Amygdala (tissue), 56 donors: ENCODE results near the gene OR6B3.

Experiments
- DNase-seq, 56 donors: peaks; one replicate each; lab custom pipeline; 2025; lab: John Stamatoyannopoulos, UW

Gene OR6B3

GRCh38 chr2:240053173-240054155 is at the start of gene OR6B3:
Gene OR6B3, minus strand, starts transcription at chr2:240053521.
- DNase-seq: no peak

GRCh38 chr2:240098349-240098748 is 45.0 kb upstream of the OR6B3 start:
- DNase-seq: no peak

DNA sequence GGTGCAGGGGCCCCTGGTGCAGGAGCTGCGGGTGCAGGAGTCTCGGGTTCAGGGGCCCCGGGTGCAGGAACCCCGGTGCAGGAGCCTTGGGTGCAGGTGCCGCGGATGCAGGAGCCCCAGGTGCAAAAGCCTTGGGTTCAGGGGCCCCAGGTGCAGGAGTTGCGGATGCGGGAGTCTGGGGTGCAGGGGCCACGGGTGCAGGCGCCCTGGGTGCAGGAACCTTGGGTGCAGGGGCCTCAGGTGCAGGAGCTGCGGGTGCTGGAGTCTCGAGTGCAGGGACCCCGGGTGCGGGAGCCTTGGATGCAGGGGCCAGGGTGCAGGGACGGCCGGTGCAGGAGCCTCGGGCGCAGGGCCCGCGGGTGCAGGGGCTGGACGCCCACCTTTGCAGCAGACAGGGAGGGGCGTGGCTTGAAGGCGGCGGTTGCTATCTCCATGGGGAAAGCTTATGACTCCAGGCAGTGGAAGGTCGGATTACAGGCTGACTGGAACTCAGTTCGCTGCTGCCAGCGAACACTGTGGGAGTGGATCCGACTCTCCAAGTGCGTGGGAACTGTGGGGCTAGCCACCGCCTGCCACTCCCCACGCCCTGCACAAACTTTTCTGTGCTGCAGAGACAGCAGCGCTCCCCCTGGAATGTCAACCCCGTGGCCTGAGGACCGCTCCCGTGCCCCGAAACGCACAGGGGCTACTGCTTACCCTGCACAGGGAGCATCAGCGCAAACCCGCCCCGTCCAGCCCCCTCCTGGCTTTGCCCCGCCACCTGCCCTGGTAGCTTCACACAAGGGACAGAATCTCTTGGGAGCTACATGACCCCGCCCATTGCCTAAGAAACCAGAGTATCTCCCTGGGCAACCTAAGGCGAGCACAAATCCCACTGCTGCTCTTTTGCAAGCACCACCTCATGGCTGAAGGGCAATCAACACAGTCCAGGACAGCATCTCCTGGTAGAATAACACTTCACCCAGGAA is 42.5 kb upstream of the OR6B3 start:
- DNase-seq: no peak

- DNase-seq: no peak
These were observed 36.0 kb upstream of the OR6B3 start for GRCh38 chr2:240089306-240089705.

DNA sequence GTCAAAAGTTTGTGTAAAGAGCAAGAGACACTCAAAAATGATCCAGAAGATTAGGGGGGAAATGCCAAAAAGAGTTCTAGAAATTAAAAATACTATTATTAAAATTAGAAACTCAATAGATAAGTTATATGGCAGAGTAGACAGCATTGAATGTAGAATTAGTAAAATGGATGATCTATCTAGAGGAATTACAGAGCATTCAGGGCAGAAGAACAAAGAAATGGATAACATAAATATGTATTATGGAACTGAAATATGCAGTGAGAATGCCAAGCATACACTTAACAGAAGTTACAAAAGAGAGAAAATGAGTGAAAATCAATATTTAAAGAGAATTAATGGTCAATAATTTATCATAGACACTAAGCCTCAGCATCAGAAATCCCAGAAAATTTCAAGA is 33.2 kb upstream of the OR6B3 start:
- DNase-seq: no peak

DNA sequence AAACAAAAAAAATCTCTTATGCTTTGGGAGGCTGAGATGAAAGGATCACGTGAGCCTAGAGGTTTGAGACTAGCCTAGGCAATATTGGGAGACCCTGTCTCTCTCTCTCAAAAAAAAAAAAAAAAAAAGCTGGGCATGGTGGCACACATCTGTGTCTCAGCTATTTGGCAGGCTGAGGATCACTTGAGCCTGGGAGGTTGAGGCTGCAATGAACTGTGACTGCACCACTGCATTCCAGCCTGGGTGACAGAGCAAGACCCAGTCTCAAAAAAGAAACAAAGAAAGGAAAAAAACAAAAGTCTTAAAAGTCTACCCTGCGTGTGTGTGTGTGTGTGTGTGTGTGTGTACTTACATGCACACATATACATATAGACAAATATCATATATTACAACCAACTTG is 25.3 kb upstream of the OR6B3 start:
- DNase-seq: no peak

GRCh38 chr2:240077442-240077841 is 24.1 kb upstream of the OR6B3 start:
- no peak for DNase-seq

DNA sequence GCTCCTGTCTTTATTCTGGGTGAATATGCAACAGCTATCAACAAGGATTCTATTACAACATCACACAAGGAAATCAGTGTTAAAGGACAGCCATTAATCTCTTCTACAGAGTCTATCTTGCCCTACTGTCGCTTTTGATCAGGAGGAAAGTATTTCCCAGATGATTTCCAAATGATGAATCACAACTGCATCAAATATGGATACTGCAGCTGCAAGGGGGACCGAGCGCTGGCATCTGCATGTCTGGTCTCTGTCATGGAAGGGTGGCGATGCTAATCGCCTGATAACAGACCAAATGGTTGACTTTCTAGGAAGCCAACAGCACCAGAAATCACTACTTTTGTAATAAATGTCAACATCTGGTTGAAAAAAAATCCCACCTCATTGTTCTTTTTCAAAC is 21.2 kb upstream of the OR6B3 start:
- DNase-seq: no peak

DNA sequence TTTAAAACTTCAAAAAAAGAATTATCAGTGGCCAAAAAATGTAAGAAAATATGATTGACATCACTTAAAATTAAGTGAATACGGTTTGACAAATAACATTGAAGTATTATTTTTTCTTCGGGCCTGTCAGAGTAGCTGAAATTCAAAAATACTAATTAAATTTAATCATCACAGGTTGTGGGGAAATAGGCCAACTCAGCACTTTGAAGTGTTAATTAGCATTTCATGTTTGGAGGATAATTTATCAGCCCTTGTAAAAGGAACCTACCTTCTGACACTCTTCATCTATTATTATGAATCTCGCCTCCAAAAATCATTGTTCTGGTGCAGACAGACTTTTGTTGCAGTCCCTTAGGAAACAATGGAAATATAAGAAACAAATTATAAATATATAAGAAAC is 17.6 kb upstream of the OR6B3 start:
- no peak for DNase-seq

GRCh38 chr2:240069829-240070228 is 16.5 kb upstream of the OR6B3 start:
- DNase-seq: no peak

- no peak for DNase-seq
These were observed 14.9 kb upstream of the OR6B3 start for GRCh38 chr2:240068193-240068592.

DNA sequence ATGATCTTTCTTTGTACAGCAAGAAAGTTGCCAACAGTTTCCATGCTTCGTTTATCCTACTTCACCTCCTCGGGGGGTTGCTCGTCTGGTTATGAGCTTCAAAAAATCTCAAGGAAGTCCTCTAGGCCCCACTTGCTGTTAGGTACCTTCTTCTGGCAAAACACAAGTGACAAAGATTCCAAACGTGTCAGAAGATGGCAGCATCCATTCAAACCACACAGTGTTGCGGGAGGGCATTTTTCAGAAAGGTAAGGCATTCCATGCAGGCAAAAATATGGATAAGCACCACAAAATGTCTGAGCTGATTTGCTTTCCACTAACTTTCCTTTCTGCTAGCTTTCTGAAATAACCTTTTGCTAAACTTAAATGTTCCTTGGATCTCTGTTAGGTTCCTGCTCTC is 13.2 kb upstream of the OR6B3 start:
- DNase-seq: no peak

DNA sequence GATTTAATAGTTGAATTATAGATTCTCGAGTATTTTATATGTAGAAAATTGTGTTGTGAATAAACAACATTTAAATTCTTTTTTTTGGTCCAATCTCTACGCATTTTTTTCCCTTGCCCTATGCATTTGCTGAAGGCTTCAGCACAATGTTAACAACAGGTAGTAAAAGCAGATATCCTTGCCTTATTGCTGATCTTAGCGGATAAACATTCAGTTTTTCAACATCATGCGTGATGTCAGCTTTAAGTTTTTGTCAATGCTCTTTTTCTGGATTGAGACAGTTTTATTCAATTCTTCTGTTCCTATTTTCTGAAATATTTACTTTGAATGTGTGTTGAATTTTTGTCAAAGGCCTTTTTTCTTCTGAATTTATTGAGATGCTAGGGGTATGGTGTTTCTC is 11.6 kb upstream of the OR6B3 start:
- no peak for DNase-seq

- peak in 17 of 56 donors; percentile 9 to 85 (median 40) for DNase-seq
These were observed 7.8 kb upstream of the OR6B3 start for GRCh38 chr2:240060977-240061591.

- DNase-seq: no peak
These were observed 3.4 kb upstream of the OR6B3 start for GRCh38 chr2:240056678-240057077.

DNA sequence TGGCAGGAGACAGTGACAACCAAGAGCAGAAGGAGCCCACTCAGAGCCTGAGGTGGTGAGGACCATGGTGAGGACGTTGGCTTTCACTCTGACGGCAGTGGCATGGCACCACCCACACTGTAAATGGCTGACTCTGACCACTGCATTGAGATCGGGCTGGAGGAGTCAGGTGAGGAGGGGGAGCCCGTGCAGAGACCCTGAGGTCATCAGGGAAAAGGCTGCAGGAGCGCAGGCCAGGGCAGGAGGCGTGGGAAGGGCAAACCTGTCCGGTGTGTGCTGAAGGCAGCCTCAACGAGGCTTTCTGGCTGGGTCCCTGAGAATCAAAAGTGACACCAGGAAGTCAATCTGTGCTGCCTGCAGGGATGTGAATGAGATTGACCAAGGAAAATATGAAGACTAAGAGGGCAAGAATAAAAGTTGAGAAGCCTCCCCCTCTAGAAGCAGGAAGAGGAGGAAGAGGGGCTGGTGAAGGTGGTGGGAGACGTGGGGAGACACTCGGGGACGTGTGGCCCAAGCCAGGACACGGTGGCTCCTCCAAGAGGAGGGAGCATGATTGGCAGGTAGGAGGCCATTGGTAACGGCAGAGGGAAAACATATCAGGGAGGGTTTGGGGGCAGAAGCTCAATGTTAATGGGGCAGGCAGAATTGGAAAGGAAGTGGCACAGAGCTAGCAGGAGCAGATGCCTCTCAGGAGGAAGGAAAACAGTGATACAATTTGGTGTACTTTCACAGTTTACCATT is 2.0 kb upstream of the OR6B3 start:
- no peak for DNase-seq

- DNase-seq: no peak
These were observed 797 bp downstream of the OR6B3 start for GRCh38 chr2:240052524-240052923.

DNA sequence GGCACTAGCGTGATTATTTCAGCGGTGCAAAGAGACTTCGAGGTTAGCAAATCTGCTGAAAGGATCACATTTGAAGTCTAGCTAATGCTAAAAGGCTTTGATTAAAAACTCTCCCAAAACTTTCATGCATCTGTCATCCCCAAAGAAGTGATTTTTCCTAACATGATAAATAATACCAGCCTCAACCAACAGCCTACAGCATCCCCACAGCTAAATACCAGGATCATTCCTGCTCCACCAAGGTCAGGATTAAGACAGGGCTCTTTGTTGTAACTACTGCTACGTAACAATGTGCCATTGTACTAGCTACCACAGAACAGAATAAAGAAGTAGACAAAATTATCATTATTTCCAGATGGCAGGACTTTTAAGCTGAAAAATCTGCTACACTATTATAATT is 1.6 kb downstream of the OR6B3 start:
- DNase-seq: peak in 10 of 56 donors; percentile 5 to 55 (median 37)

DNA sequence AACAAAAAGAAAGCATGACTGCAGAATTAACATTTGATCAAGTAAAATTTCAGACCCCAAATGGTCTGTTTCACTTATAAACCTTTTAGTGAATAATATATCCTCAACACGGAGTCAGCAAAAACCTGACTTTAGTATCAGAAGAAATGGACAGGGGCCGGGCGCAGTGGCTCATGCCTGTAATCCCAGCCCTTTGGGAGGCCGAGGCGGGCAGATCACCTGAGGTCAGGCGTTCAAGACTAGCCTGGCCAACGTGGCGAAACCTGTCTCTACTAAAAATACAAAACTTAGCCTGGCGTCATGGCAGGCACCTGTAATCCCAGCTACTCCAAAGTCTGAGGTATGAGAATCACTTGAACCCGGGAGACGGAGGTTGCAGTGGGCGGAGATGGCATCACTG is 3.0 kb downstream of the OR6B3 start:
- DNase-seq: no peak

DNA sequence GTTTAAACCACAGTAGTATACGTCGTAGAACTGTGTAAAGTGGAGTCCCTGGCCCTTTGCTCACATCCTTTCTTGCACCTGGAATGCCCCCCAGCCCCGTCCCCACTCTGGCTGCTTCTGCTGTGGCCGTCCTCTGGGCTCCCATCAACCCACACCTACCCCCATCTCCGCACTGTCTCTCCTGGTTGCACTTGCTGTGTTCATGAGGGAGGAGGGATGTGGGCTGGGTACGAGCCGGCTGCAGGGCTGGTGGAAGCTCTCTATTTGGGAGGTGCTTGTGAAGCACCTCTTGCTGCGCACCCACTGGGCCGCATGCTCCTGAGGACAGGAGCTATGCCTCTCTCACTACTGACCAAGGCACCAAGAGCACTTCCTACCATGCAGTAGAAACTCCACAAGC is 5.1 kb downstream of the OR6B3 start:
- no peak for DNase-seq
